SK-N-SH (cell line): ENCODE results near the gene STARD10. TPM values are rescaled to one million over a fixed set of nuclear protein-coding genes. Genes with fewer than 3 reads are reported as not detected.

Source experiments
- CTCF ChIA-PET: fragments of 300-600, 350-600 bp; formaldehyde crosslinking; extraction: SDS; loops from one replicate; lab custom pipeline; 2021; lab: Yijun Ruan, JAX
- POLR2A ChIA-PET: fragments of 350-600 bp; sonication (Branson Sonifier 250); formaldehyde crosslinking; extraction: SDS; loops from one replicate; lab custom pipeline; 2020; ENCODE audit warnings: antibody characterized with exemption, inconsistent platforms; lab: Yijun Ruan, JAX
- DNase-seq: peaks from one replicate; pipeline ENCODE4 v3.0.0; 2012
- H2AFZ ChIP-seq: fragments of 200-600 bp; sonication (generic); 2 replicates; pipeline ENCODE4 v1.8.1; 2016; ENCODE audit warnings: antibody characterized with exemption, mild to moderate bottlenecking, low read depth
- H3F3A ChIP-seq: fragments of 200-600 bp; sonication (generic); replicated peaks from 2 replicates; pipeline ENCODE3; 2016; ENCODE audit warnings: antibody characterized with exemption, mild to moderate bottlenecking; ENCODE audit not compliant: insufficient read depth
- H3K27ac ChIP-seq, 2 experiments: fragments of 200-500 bp in 1 of 2; fragments of 200-600 bp in 1 of 2; sonication (Bioruptor generic) in 1 of 2; sonication (generic), shearing (Covaris generic) in 1 of 2; 2 replicates each; pipeline versions ENCODE4 v1.5.1 to v1.6.1; 2014 to 2016; ENCODE audit warnings: low read depth in 2 of 2, inconsistent platforms in 1 of 2, low read length in 1 of 2, mild to moderate bottlenecking in 1 of 2, mixed read lengths in 1 of 2
- H3K27me3 ChIP-seq: fragments of 200-600 bp; sonication (generic), shearing (Covaris generic); 2 replicates; pipeline ENCODE4 v1.6.1; 2016; ENCODE audit warnings: mixed run types; ENCODE audit not compliant: insufficient read depth
- H3K36me3 ChIP-seq, 2 experiments: fragments of 200-500 bp in 1 of 2; fragments of 200-600 bp in 1 of 2; sonication (Bioruptor generic) in 1 of 2; sonication (generic) in 1 of 2; replicated peaks in 1 of 2; 2 replicates each; pipeline versions ENCODE3 to v1.5.1; 2014 to 2016; ENCODE audit warnings: low read length in 1 of 2, mild to moderate bottlenecking in 1 of 2; ENCODE audit not compliant: insufficient read depth in 2 of 2, control insufficient read depth in 1 of 2
- H3K4me1 ChIP-seq, 2 experiments: fragments of 200-500 bp in 1 of 2; fragments of 200-600 bp in 1 of 2; sonication (Bioruptor generic) in 1 of 2; sonication (generic), shearing (Covaris generic) in 1 of 2; 2 replicates each; pipeline versions ENCODE4 v1.5.1 to v1.6.1; 2014 to 2016; ENCODE audit warnings: low read depth in 1 of 2, low read length in 1 of 2, mixed run types in 1 of 2; ENCODE audit not compliant: insufficient read depth in 2 of 2, control insufficient read depth in 1 of 2
- H3K4me2 ChIP-seq: fragments of 200-600 bp; sonication (generic), shearing (Covaris generic); 2 replicates; pipeline ENCODE4 v1.6.1; 2017; ENCODE audit warnings: mixed run types
- H3K4me3 ChIP-seq, 2 experiments: fragments of 200-500 bp in 1 of 2; fragments of 200-600 bp in 1 of 2; sonication (Bioruptor generic) in 1 of 2; sonication (generic), shearing (Covaris generic) in 1 of 2; 2 replicates each; pipeline versions ENCODE4 v1.5.1 to v1.8.1; 2014 to 2016; ENCODE audit warnings: low read depth in 2 of 2, inconsistent platforms in 1 of 2, low read length in 1 of 2, mild to moderate bottlenecking in 1 of 2, mixed read lengths in 1 of 2, moderate library complexity in 1 of 2
- H3K79me2 ChIP-seq: fragments of 200-600 bp; sonication (generic); 2 replicates; pipeline ENCODE4 v1.8.1; 2017; ENCODE audit warnings: mild to moderate bottlenecking; ENCODE audit not compliant: insufficient read depth
- H3K9ac ChIP-seq: fragments of 200-600 bp; sonication (generic); 2 replicates; pipeline ENCODE4 v1.6.1; 2017; ENCODE audit warnings: mixed run types
- H3K9me2 ChIP-seq: fragments of 200-600 bp; sonication (generic); 2 replicates; pipeline ENCODE4 v1.6.1; 2017; ENCODE audit warnings: mixed run types
- H3K9me3 ChIP-seq: fragments of 200-600 bp; sonication (generic); 2 replicates; pipeline ENCODE4 v1.6.1; 2017; ENCODE audit warnings: mixed run types, mild to moderate bottlenecking, moderate library complexity
- H4K20me1 ChIP-seq: fragments of 200-600 bp; sonication (generic); 2 replicates; pipeline ENCODE4 v1.6.1; 2017; ENCODE audit warnings: mild to moderate bottlenecking, mixed run types; ENCODE audit not compliant: insufficient read depth
- EZH2phosphoT487 ChIP-seq: fragments of 200-600 bp; sonication (generic); IDR thresholded peaks from 2 replicates; pipeline ENCODE4 v1.6.1; 2017; ENCODE audit warnings: low read depth, mixed run types, mild to moderate bottlenecking, antibody characterized with exemption, moderate library complexity, borderline replicate concordance
- FOXM1 ChIP-seq: IDR thresholded peaks from 2 replicates; pipeline ENCODE4 v1.4.0; 2012; ENCODE audit warnings: low read depth, mild to moderate bottlenecking
- WGBS: methylation state at CpG from one replicate; pipeline ENCODE4 v1.1.6; 2017; ENCODE audit warnings: low lambda C conversion rate; 5-methylcytosine and 5-hydroxymethylcytosine counted together
- polyA plus RNA-seq, 3 experiments: library from polyadenylated mRNA; depleted of rRNA; stranded (reverse); fragments of >200 nt; gene quantifications; 2 replicates each; pipeline ENCODE4 v1.2.3, GENCODE V29; 2012
- small RNA-seq, 7 experiments: library from RNA; depleted of rRNA; stranded (forward); fragments of <200 nt; gene quantifications; one replicate each; pipeline ENCODE3, GENCODE V24; 2012

Gene STARD10
- polyA plus RNA-seq, 1 of the 3 experiments (the other 2 are of a cell fraction), result 47.7 TPM

DNA sequence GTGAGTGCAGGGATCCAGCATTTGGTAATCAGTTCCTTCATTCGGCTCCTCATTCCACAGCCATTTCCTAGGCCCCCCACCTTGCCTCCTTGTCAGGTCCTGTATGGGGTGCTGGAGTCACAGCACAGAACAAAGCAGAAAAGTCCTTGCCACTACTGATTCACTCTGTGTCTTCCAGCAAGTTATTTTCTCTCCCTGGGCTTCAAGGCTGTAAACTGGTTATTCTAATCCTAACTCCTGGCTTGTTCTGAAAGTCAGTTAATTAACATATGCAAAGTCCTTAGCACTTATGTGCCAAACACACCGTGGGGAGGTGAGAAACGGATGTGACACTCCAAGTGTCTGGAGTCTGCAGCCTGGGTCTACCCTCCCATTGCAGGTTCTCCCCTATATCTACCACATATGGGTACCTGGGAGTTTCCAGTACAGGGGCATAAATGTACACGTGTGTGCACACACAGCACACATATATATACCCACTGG, 89.0 kb downstream of the STARD10 start:
- POLR2A ChIA-PET, result no interaction called here

More for the DNA sequence above, 89.0 kb downstream of the STARD10 start:
- Histone ChIP-seq H3K4me1 (peaks cover 0 to 12% of the 10 kb centered on the region in 2 experiments; a peak in 1 of 4 replicates), H3F3A (no peaks in the 10 kb centered on the region), H3K9me2 (no peaks in the 10 kb centered on the region), H3K36me3 (peaks cover 7 to 40% of the 10 kb centered on the region in 2 experiments), H3K4me3 (no peak overlapping the region), H2AFZ (no peak overlapping the region), H3K4me2 (no peak overlapping the region), H4K20me1 (no peaks in the 10 kb centered on the region), H3K27me3 (no peaks in the 10 kb centered on the region), H3K9me3 (no peaks in the 10 kb centered on the region), H3K27ac (no peak overlapping the region; a peak in 1 of 4 replicates), H3K79me2 (no peaks in the 10 kb centered on the region), H3K9ac (no peak overlapping the region)
- DNase-seq, result no peak
- CTCF ChIA-PET, result interaction anchor here (1.3 kb wide), 1 partner anchor 16 kb away, joined by 3 read pairs; no protein-coding TSS in a partner anchor
- TF ChIP-seq EZH2phosphoT487 (no peak), FOXM1 (no peak)
- WGBS, result 92% methylated on average over 4 of the region's 4 CpGs

Small RNA genes lying within 50 kb of the gene (small RNA-seq; reads per million reads assigned to genes)
- gene MIR4692 (0 reads per million in 7 experiments), gene RF00019 (0 reads per million in 7 experiments)

Other genes with a start within 250 kb of the STARD10 start
- 0.32 and 0.43 TPM in 2 replicates for gene PDE2A, start 119.6 kb downstream of the STARD10 start, polyA plus RNA-seq (2012; rRNA removed)
- gene ARAP1, start 41.6 kb downstream of the STARD10 start, polyA plus RNA-seq (2012; rRNA removed), result 43.4 and 56.6 TPM in 2 replicates
- gene ATG16L2, start 20.4 kb upstream of the STARD10 start, polyA plus RNA-seq (2012; rRNA removed), result 26.9 and 29.4 TPM in 2 replicates